Ishikawa (cell line): Measurements from ENCODE around the gene ADD3.

Experiments used
- CEBPB ChIP-seq: IDR thresholded peaks from 2 replicates; pipeline ENCODE4 v1.6.1; 2012
- CREB1 ChIP-seq: IDR thresholded peaks from 2 replicates; pipeline ENCODE4 v1.6.1; 2012; ENCODE audit warnings: low read depth
- EGR1 ChIP-seq: IDR thresholded peaks from 2 replicates; pipeline ENCODE4 v1.6.1; 2012
- EP300 ChIP-seq: IDR thresholded peaks from 2 replicates; pipeline ENCODE4 v1.6.1; 2012; ENCODE audit warnings: borderline replicate concordance
- FOXM1 ChIP-seq: IDR thresholded peaks from 2 replicates; pipeline ENCODE4 v1.6.1; 2012; ENCODE audit warnings: low read depth, borderline replicate concordance
- MAX ChIP-seq: IDR thresholded peaks from 2 replicates; pipeline ENCODE4 v1.6.1; 2012
- NFIC ChIP-seq: IDR thresholded peaks from 2 replicates; pipeline ENCODE4 v1.6.1; 2012
- RAD21 ChIP-seq: IDR thresholded peaks from 2 replicates; pipeline ENCODE4 v1.6.1; 2012; ENCODE audit warnings: low read depth
- REST ChIP-seq: IDR thresholded peaks from 2 replicates; pipeline ENCODE4 v1.6.1; 2012; ENCODE audit warnings: low read depth, mild to moderate bottlenecking
- TAF1 ChIP-seq: IDR thresholded peaks from 2 replicates; pipeline ENCODE4 v1.6.1; 2012; ENCODE audit warnings: low read depth, mild to moderate bottlenecking
- TCF12 ChIP-seq: IDR thresholded peaks from 2 replicates; pipeline ENCODE4 v1.6.1; 2012; ENCODE audit warnings: low read depth
- TEAD4 ChIP-seq: IDR thresholded peaks from 2 replicates; pipeline ENCODE4 v1.6.1; 2012
- USF1 ChIP-seq: IDR thresholded peaks from 2 replicates; pipeline ENCODE4 v1.6.1; 2012
- YY1 ChIP-seq: IDR thresholded peaks from 2 replicates; pipeline ENCODE4 v1.6.1; 2012; ENCODE audit warnings: low read depth
- ZBTB7A ChIP-seq: IDR thresholded peaks from 2 replicates; pipeline ENCODE4 v1.6.1; 2012; ENCODE audit warnings: low read depth

Gene ADD3

DNA sequence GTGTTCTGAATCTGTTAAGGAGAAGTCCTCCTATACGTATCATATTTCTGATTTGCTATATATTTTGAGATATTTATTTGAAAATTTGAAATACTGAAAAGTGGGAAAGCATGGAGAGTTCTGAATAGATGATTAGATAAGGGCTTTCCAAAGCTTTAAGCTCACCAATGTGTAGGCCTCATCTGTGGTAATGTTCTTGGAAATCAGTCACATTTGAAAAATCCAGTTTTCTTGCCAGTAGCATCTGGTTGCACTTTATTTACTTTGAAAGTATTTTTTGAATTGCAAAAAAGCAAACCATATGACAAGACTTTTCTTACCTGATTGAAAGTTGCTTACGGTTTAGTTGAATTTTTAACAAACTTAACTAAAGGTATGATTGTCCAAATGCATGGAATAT lies 21.7 kb downstream of the ADD3 start:
- no peak for TF ChIP-seq USF1
- TF ChIP-seq CEBPB: no peak
- TF ChIP-seq FOXM1: no peak
- TF ChIP-seq CREB1: no peak
- no peak for TF ChIP-seq TCF12
- TF ChIP-seq MAX: no peak
- TF ChIP-seq ZBTB7A: no peak
- no peak for TF ChIP-seq REST
- no peak for TF ChIP-seq TEAD4
- TF ChIP-seq EP300: no peak
- no peak for TF ChIP-seq NFIC
- no peak for TF ChIP-seq TAF1

DNA sequence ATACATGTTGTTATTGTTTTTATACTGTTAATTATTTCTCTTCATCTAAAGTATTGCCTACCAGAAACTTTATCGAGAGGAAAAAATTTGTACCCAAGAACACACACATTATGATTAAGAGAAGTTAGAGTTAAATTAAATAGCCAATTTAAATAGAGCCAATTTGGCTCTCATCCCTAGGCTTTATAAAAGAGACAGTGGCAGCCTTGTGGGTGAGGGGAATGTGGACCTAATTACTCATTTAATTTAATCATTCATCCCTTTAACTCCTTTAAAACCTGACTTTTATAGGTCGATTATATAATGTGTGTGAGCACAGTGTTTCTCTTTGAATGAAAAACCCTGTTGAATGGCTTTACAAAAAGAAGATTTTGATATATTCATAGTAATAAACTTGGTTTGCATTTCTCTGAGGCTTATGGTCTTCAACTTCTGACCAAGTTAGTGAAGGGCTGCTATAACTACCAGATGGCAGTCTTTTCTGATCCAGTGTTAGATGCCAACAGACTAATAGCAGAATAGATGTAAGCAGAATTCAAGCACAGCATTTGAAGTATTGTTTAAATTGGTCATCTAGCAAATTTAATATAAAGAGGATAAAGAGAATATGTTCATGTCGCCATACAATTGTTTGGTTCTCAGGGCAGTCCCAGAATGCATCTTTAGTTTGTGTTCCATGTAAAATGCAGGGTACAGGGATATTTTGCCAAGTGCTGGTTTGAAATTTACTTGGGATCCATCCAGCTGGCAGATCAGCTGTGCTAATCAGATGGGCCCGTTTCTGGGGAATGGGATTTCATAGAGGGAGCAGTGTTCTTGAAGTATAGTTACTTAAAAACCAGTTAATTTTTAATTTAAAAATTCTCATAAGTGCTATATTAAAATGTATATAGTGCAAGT lies 25.3 kb downstream of the ADD3 start:
- TF ChIP-seq USF1 (no peak), RAD21 (no peak)

DNA sequence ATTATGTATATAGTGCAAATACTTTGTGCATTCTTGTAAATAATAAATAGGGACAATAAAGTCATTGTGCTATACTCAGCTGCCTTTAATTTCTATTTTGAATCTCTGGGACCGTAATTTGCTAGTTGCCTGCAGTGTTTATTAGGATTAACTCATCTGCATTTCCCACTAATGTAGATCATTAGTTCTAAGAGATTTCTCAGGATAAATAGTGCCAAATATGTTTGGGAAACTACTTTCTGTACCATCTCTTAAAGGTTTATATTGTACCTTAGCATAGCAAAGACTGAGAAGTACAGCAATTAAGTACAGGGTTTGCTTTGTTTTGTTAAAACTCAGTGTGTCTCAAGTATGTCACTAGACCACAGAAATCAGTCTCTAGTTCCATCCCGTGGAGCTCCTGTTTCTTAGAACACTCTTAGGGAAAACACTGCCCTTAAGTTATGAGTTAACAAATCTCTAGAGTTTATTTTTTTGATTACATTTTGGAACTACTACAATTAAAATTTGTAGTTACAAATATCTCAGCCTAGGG lies 26.0 kb downstream of the ADD3 start:
- TF ChIP-seq RAD21 (no peak), CREB1 (no peak)

- TF ChIP-seq TEAD4 (no peak), CEBPB (no peak), NFIC (no peak), EP300 (no peak), RAD21 (no peak), TAF1 (no peak), FOXM1 (no peak), USF1 (no peak), EGR1 (no peak), YY1 (no peak), CREB1 (no peak), REST (no peak), TCF12 (no peak), ZBTB7A (no peak), MAX (no peak)
Observed at GRCh38 chr10:110034596-110034995, 26.8 kb downstream of the ADD3 start.

DNA sequence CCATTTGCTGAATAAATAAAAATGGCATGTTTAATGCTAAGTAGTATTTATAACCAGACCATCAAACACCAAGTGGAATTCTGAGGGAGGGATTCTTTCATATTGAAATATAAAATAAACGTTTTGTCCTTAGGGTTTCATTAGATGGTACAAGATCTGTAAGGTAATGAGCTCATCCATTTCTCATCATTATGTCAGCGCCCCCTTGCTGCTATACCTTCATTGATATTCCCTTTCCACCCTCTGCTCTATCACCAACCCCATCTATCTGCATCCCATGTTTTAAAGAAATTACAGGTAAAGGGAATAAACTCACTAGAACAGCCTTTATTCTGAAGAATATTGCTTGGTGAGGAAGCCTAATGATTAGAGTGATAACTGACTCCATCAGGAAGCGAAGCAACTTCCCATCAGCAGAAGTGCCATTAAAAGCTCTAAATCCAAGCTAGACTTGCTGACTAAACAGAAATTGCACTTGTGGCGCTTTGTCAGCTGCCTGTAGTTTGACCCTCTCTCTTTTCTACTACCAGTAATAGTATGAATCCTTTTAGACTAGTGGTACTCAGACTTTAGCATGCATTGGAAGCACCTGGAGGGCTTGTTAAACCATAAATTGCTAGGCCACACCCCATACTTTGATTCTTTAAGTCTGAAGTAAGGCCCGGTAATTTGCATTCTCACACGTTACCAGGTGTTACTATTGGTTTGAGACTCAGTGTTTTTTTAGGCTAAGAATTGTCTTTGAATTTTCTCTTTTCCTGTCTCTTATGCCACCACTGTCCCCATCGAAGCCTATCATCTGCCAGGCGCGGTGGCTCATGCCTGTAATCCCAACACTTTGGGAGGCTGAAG lies 27.5 kb downstream of the ADD3 start:
- TF ChIP-seq EP300: no peak
- TF ChIP-seq MAX: no peak
- no peak for TF ChIP-seq EGR1
- no peak for TF ChIP-seq TEAD4
- TF ChIP-seq CEBPB: no peak
- TF ChIP-seq RAD21: no peak
- TF ChIP-seq YY1: no peak
- no peak for TF ChIP-seq TCF12
- TF ChIP-seq NFIC: no peak
- no peak for TF ChIP-seq REST
- TF ChIP-seq FOXM1: no peak
- TF ChIP-seq USF1: no peak
- TF ChIP-seq ZBTB7A: no peak
- TF ChIP-seq TAF1: no peak
- no peak for TF ChIP-seq CREB1
